Osteoblast (primary cell): ENCODE data around the gene IQSEC2. TPM values are rescaled to one million over a fixed set of nuclear protein-coding genes. Genes with fewer than 3 reads are reported as not detected.

Experiments used
- DNase-seq: peaks from one replicate; pipeline ENCODE4 v3.0.0; 2011; ENCODE audit warnings: low spot score, mixed read lengths; ENCODE audit not compliant: insufficient read length; ENCODE audit errors: missing footprints
- H2AFZ ChIP-seq: 2 replicates; pipeline ENCODE4 v1.6.0; 2011; ENCODE audit warnings: mild to moderate bottlenecking, low read length
- H3K27ac ChIP-seq: 2 replicates; pipeline ENCODE4 v1.5.1; 2011; ENCODE audit warnings: mild to moderate bottlenecking, low read depth, low read length, moderate library complexity
- H3K27me3 ChIP-seq: 2 replicates; pipeline ENCODE4 v1.6.0; 2012; ENCODE audit warnings: mild to moderate bottlenecking, control low read depth, inconsistent platforms, low read length, moderate library complexity; ENCODE audit not compliant: insufficient read depth
- H3K36me3 ChIP-seq: 2 replicates; pipeline ENCODE4 v1.5.1; 2011; ENCODE audit warnings: mild to moderate bottlenecking, low read length, control low read depth, moderate library complexity; ENCODE audit not compliant: insufficient read depth
- H3K4me1 ChIP-seq: 2 replicates; pipeline ENCODE4 v1.5.1; 2011; ENCODE audit warnings: mild to moderate bottlenecking, low read length, control low read depth, moderate library complexity; ENCODE audit not compliant: insufficient read depth
- H3K4me2 ChIP-seq: 2 replicates; pipeline ENCODE4 v1.6.0; 2011; ENCODE audit warnings: mild to moderate bottlenecking, low read length; ENCODE audit not compliant: insufficient read depth
- H3K4me3 ChIP-seq: fragments of 200-600 bp; sonication (generic); 3 replicates; pipeline ENCODE4 v1.5.1; 2012; ENCODE audit warnings: mild to moderate bottlenecking, low read length, inconsistent platforms; ENCODE audit not compliant: insufficient read depth
- H3K79me2 ChIP-seq: 2 replicates; pipeline ENCODE4 v1.6.0; 2012; ENCODE audit warnings: mild to moderate bottlenecking, low read length, control low read depth, inconsistent platforms; ENCODE audit not compliant: insufficient read depth
- H3K9me3 ChIP-seq: 2 replicates; pipeline ENCODE4 v1.5.1; 2011; ENCODE audit warnings: low read depth, low read length, control low read depth
- H4K20me1 ChIP-seq: 2 replicates; pipeline ENCODE4 v1.6.0; 2012; ENCODE audit warnings: mild to moderate bottlenecking, low read length, control low read depth; ENCODE audit not compliant: insufficient read depth
- total RNA-seq: library from RNA; depleted of rRNA; stranded (reverse); fragments of >200 nt; gene quantifications from 2 replicates; pipeline ENCODE4 v1.2.3, GENCODE V29; 2012
- TF ChIP-seq, protein P1 (sequence below): IDR thresholded peaks from 2 replicates; pipeline ENCODE4 v1.5.1; 2011; ENCODE audit warnings: mild to moderate bottlenecking, low read depth, low read length, moderate library complexity; ENCODE audit errors: extremely low read depth

The IQSEC2 gene
- total RNA-seq, 1 donor = 10.1 TPM

DNA sequence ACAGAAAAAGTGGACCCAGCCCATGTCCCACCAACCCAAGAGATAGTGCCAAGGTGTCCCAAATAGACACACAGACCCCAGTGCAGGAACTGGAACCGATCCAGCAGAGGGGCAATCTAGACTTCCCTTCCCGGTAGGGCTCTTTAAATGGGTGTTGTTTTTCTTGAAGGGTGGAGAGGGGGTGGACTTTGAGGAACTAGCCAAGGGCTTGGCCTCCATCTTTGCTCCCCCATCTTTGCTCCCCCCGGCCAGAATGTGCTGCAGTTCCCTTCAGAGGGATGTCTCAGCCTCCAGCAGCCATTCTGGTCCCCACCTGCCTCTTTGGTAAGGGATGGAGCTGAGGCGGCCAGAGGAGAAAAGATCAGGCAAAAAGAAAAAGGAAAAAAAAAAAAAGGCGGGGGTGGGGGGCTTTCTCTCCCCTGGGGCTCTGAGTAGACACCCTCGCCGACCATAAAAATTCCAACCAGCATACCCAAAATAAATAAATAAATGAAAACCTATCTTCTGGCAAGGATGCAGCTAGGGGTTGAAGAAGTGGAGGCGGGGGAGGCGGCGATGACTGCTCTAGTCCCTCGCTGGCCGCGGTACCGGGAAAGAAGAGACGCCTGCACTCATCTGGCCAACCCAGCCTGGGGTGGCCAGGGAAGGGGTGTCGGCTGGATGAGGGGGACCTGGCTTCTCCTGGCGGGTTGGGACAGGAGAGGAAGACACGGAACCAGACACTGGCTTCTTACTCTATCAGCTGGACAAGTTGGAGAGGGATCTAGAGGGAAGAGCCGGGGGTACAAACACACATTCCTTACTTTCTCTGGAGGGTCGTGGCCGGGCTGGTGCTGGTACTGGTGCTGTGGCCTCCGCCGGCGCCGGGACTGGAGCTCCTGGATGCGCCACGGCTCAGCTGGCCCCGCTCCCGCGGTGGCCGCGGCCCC is 38.5 kb upstream of the IQSEC2 start:
- Histone ChIP-seq H3K79me2 (no peaks in the 10 kb centered on the region), H3K4me1 (peaks cover 8% of the 10 kb centered on the region), H3K4me2 (peak overlapping the region; percentile 79), H3K9me3 (no peaks in the 10 kb centered on the region), H3K27ac (no peak overlapping the region), H4K20me1 (peaks cover 6% of the 10 kb centered on the region), H3K27me3 (peaks cover 72% of the 10 kb centered on the region), H3K4me3 (peak overlapping the region; percentile 72), H2AFZ (peak overlapping the region; percentile 6), H3K36me3 (no peaks in the 10 kb centered on the region)
- peak; percentile 93 for DNase-seq
- TF ChIP-seq, protein P1, sequence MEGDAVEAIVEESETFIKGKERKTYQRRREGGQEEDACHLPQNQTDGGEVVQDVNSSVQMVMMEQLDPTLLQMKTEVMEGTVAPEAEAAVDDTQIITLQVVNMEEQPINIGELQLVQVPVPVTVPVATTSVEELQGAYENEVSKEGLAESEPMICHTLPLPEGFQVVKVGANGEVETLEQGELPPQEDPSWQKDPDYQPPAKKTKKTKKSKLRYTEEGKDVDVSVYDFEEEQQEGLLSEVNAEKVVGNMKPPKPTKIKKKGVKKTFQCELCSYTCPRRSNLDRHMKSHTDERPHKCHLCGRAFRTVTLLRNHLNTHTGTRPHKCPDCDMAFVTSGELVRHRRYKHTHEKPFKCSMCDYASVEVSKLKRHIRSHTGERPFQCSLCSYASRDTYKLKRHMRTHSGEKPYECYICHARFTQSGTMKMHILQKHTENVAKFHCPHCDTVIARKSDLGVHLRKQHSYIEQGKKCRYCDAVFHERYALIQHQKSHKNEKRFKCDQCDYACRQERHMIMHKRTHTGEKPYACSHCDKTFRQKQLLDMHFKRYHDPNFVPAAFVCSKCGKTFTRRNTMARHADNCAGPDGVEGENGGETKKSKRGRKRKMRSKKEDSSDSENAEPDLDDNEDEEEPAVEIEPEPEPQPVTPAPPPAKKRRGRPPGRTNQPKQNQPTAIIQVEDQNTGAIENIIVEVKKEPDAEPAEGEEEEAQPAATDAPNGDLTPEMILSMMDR = no peak

DNA sequence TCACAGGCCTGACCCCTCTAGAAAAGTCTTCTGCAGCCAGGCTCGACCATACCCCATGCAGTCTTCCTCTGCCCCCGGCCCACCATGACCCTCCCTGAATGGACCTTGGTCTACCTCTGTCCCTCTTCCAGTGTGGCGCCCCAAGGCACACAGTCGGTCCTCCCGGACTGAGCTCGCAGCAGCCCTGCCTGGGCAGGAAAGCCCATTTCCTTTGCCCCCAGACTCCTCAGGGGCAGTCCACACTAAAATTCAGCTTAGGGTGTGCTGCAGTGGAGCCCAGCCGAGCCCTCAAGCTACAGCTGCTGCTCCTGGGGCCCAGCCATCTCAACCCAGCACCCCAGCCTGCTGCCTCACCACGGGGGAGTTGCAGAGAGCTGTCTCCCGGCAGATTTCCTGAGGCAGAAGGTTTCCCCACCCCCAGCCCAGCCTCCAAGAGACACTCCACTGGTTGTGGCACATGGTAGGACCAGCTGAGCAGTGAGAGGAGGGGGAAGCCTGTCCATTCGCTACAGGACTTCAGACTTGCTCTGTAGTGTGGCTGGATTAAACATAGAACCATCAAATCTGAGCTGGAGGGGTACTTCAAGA is 37.5 kb upstream of the IQSEC2 start:
- Histone ChIP-seq H3K4me2 (peak overlapping the region; percentile 79), H3K27me3 (peaks cover 62% of the 10 kb centered on the region), H3K4me3 (peak overlapping the region; percentile 72)

DNA sequence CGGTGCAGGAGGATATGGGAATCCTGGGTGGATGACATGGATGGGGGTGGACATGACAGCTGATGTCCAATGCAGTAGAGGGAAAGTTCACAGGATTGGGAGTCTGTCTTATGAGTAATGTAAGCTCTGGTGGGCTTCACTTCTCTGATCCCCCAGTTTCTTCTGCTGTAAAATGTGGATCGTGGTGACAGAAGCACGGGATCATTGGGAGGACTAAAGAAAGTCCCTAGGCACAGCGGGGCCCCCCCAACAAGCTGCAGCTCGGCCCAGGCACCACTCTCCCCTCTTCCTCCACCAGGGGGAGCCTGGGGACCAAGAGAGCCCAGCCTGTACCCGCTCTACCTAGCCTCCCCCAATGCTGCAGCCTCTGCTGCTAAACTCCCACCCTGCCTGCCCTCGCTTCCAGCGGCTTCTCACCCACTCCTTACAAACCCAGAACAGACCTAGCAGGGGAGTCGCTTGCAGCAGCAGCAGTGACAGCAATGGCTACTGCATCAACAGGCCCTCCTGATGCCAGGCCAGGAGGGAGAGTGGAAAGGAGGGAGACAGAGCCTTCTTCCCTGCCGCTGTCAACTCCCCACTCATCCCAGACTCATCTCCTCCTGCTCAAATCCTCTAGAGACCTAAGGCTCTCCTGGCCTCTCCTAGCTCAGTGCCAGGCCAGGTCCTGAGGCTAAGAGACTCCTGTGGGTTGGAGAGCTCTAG is 36.1 kb upstream of the IQSEC2 start:
- H3K79me2 ChIP-seq = no peaks in the 10 kb centered on the region
- DNase-seq = peak; percentile 96
- H3K9me3 ChIP-seq = no peaks in the 10 kb centered on the region
- H3K27me3 ChIP-seq = peaks cover 49% of the 10 kb centered on the region
- no peak overlapping the region for H3K27ac ChIP-seq
- TF ChIP-seq, protein P1 = peak; percentile 87
- no peak overlapping the region for H3K4me3 ChIP-seq
- H2AFZ ChIP-seq = no peak overlapping the region
- H3K36me3 ChIP-seq = no peaks in the 10 kb centered on the region
- H4K20me1 ChIP-seq = peaks cover 9% of the 10 kb centered on the region
- H3K4me2 ChIP-seq = no peak overlapping the region
- peaks cover 20% of the 10 kb centered on the region for H3K4me1 ChIP-seq

More for the DNA sequence above, 37.5 kb upstream of the IQSEC2 start:
- TF ChIP-seq, protein P1 = no peak
- Histone ChIP-seq H3K36me3 (no peaks in the 10 kb centered on the region), H4K20me1 (peaks cover 9% of the 10 kb centered on the region), H2AFZ (no peak overlapping the region), H3K4me1 (peaks cover 8% of the 10 kb centered on the region), H3K9me3 (no peaks in the 10 kb centered on the region), H3K79me2 (no peaks in the 10 kb centered on the region), H3K27ac (no peak overlapping the region)
- no peak for DNase-seq
